Lower leg skin (tissue), 4 donors: Measurements from ENCODE around the gene RAD21L1. TPM values are rescaled to one million over a fixed set of nuclear protein-coding genes. Genes with fewer than 3 reads are reported as not detected.

ENCODE experiments used
- DNase-seq, 2 donors: peaks; one replicate each; pipeline ENCODE4 v3.0.0-alpha.2; 2019; ENCODE audit warnings: low spot score in 2 of 2
- H3K4me3 ChIP-seq: fragments of 200-600 bp; sonication (generic); 2 replicates; pipeline ENCODE4 v1.5.1; 2017; ENCODE audit warnings: mild to moderate bottlenecking, low read depth; ENCODE audit not compliant: poor library complexity, severe bottlenecking
- CTCF ChIP-seq, 3 donors: fragments of 450-650 bp; IDR thresholded peaks; one replicate each; pipeline ENCODE4 v1.5.1; 2016; ENCODE audit warnings: antibody characterized with exemption in 3 of 3, mild to moderate bottlenecking in 3 of 3, moderate library complexity in 2 of 3
- POLR2A ChIP-seq, 2 donors: fragments of 450-650 bp; IDR thresholded peaks; one replicate each; pipeline ENCODE4 v1.6.1; 2016 to 2017; ENCODE audit warnings: antibody characterized with exemption in 2 of 2, mild to moderate bottlenecking in 1 of 2, moderate library complexity in 1 of 2
- WGBS, 2 donors: methylation state at CpG; one replicate each; pipeline ENCODE4 v1.1.5; 2018; 5-methylcytosine and 5-hydroxymethylcytosine counted together
- intact Hi-C: fragments of 100-400 bp; cut with DNase I; formaldehyde crosslinking; loops from one replicate; pipeline ENCODE4 v1.15.0; 2023; ENCODE audit warnings: low total_unique reads
- total RNA-seq, 4 donors: library from RNA; depleted of rRNA; stranded (reverse); fragments of >200 nt; gene quantifications; one replicate each; pipeline ENCODE4 v1.1.0, GENCODE V29; 2016

RAD21L1 gene
- total RNA-seq, 4 donors from 2014 or later = 0.38 TPM; not detected in 3

DNA sequence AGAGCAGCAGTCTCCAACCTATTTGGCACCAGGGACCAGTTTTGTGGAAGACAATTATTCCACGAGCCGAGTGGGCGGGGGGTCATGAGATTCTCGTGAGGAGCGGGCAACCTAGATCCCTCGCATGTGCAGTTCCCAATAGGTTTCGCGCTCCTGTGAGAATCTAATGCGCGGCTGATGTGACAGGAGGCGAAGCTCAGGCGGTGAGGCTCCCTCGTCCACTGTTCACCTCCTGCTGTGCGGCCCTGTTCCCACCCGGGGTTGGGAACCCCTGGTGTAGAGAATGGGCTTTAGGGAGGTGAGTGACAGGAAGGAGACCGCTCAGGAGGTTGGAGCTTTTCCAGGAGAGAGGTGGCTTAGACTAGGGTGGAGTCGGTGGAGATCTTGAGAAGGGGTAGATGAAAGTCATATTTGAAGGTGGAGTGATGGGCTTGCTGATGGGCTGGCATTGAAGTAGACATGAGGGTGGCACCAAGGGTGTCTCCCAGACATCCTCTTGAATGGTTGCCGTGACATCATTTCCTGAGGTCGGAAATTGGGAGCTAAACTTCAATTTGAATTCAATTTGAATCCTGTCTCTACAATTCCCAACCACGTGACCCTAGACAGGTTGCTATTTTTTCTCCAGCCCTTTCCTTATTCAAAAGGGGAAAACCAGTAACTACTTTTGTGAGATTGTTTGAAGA lies 1.5 kb upstream of the RAD21L1 start:
- TF ChIP-seq POLR2A (IDR thresholded peaks at IDR 0.05) (no peak), CTCF (IDR thresholded peaks at IDR 0.05) (no peak)
- intact Hi-C loops = no loop called here
- DNase-seq = no peak
- H3K4me3 ChIP-seq = no peak overlapping the region
- WGBS, 2 donors = 77% methylated on average over 20 of the region's 20 CpGs

- intact Hi-C loops = no loop called here
- no peak overlapping the region for H3K4me3 ChIP-seq
- DNase-seq = no peak
- TF ChIP-seq POLR2A (IDR thresholded peaks at IDR 0.05) (no peak), CTCF (IDR thresholded peaks at IDR 0.05) (no peak)
- WGBS, 2 donors = 1 to 5% methylated on average over 28 to 29 of the region's 30 CpGs
These were observed 521 bp upstream of the RAD21L1 start for GRCh38 chr20:1225263-1225782.

GRCh38 chr20:1229541-1229940 lies 3.7 kb downstream of the RAD21L1 start:
- no peak for TF ChIP-seq CTCF (IDR thresholded peaks at IDR 0.05)
- TF ChIP-seq POLR2A (IDR thresholded peaks at IDR 0.05) = no peak
- intact Hi-C loops = no loop called here
- H3K4me3 ChIP-seq = no peak overlapping the region
- 81 to 90% methylated on average over 3 of the region's 3 CpGs for WGBS, 2 donors
- DNase-seq = no peak

GRCh38 chr20:1232286-1233111 lies 6.7 kb downstream of the RAD21L1 start:
- no peak for DNase-seq
- H3K4me3 ChIP-seq = no peak overlapping the region
- intact Hi-C loops = no loop called here
- WGBS, 2 donors = 81 to 82% methylated on average over 3 of the region's 3 CpGs
- TF ChIP-seq POLR2A (IDR thresholded peaks at IDR 0.05) (no peak), CTCF (IDR thresholded peaks at IDR 0.05) (no peak)

DNA sequence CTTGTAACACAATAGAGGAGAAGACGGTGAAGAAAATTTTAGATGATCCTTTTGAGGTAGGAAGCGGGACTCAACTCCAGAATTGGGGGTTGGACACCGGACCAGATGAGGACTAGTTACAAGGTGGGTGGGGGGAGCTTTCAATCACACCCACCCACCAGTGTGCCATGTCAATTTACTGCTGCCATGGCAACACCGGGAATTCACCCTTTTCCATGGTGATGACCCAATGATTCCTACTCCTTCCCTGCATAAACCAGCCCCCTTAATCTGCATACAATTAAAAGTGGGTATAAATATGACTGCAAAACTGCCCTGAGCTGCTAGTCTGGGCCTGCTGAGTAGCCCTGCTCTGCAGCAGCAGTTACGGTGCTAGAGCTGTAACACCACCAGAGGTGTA lies 14.7 kb downstream of the RAD21L1 start:
- WGBS, 2 donors = 75 to 80% methylated on average over 5 of the region's 5 CpGs
- DNase-seq = no peak
- TF ChIP-seq CTCF (IDR thresholded peaks at IDR 0.05) (no peak), POLR2A (IDR thresholded peaks at IDR 0.05) (no peak)
- intact Hi-C loops = no loop called here
- no peak overlapping the region for H3K4me3 ChIP-seq
